Measurements from ENCODE around the gene SUPT6H.
"Not testable (repeated sequence)": the region's sequence is repeated elsewhere in the genome, so short reads cannot be mapped to it uniquely, and the experiment has no call there.

SUPT6H gene

DNA sequence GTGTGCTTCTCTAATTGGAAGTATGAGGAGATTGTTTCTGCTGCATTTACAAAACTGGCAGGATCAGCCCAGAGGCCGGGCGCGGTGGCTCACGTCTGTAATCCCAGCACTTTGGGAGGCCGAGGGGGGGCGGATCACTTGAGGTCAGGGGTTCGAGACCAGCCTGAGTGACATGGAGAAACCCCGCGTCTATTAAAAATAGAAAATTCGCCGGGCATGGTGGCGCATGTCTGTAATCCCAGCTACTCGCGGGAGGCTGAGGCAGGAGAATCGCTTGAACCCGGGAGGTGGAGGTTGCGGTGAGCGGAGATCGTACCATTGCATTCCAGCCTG is 59.0 kb downstream of the SUPT6H start:
- not testable (repeated sequence) for DNase-seq

DNA sequence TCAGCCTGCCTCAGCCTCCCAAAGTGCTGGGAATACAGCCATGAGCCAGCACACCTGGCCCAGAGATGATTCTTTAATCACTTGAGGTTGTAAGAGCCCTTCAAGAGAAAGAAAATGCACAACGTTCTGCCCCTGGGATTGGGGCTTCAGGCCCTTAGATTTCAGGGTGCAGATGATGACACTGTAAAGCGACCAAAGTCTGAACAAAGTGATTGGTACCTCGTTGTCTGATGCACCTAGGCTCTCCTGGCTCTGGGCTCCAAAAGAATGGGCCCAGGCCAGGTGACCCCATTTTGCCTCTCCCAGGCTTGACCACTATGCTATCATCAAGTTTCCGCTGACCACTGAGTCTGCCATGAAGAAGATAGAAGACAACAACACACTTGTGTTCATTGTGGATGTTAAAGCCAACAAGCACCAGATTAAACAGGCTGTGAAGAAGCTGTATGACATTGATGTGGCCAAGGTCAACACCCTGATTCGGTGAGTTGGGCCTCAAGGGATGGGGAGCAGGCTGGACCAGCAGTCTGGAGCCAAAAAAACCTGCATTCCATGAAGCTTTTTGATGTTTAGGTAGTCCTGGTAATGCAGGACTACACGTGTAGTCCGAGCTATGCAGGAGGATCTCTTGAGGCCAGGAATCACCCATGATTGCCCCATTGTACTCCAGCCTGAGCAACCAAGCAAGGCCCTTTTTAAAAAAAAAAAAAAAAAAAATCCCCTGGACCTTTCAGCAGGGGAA is 60.6 kb downstream of the SUPT6H start:
- DNase-seq: no peak

DNA sequence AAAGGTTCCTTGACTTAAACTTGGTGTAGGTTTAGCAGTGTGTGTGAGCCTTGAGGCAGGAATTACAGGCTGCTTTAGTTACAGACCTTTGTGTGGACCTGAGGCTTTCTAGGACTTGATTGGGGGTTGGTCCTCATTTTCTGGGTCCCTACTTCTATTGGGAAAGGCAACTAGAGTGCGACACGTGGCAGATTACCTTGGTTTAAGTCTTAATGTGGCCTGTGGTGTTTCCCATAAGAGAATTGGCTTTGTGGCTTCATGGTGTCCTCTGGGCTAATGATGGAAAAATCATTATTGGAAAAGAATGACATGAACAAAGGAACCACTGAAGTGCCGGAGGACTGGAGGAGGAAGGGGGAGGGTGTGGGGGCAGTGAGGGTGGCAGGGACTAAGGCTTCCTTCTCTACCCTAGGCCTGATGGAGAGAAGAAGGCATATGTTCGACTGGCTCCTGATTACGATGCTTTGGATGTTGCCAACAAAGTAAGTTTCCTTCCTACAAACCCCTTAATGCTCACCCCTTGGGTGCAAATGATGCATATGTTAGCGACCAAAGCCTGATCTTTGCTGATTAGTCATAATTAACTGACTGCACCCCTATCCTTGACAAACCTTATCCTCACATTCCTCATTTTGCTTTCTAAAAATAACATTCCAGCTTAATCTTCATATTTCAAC is 61.3 kb downstream of the SUPT6H start:
- no peak for DNase-seq

DNA sequence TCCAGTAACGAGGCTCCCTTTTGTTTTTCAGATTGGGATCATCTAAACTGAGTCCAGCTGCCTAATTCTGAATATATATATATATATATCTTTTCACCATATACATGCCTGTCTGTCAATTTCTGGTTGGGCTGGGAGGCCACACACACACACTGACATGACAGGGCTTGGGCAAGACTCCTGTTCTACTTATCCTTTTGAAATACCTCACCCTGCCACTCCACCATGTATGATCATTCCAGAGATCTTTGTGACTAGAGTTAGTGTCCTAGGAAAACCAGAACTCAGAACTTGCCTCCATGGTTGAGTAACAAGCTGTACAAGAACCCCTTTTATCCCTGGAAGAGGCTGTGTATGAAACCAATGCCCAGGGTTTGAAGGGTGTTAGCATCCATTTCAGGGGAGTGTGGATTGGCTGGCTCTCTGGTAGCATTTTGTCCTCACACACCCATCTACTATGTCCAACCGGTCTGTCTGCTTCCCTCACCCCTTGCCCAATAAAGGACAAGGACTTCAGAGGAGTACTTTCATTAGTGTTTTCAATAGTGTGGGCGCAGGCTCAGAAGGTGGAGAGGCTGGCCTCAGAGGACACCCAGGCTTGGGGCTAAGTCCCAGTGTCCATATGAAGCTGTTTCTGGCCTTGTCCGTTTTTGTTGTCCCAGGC is 62.0 kb downstream of the SUPT6H start:
- DNase-seq: not testable (repeated sequence)

DNA sequence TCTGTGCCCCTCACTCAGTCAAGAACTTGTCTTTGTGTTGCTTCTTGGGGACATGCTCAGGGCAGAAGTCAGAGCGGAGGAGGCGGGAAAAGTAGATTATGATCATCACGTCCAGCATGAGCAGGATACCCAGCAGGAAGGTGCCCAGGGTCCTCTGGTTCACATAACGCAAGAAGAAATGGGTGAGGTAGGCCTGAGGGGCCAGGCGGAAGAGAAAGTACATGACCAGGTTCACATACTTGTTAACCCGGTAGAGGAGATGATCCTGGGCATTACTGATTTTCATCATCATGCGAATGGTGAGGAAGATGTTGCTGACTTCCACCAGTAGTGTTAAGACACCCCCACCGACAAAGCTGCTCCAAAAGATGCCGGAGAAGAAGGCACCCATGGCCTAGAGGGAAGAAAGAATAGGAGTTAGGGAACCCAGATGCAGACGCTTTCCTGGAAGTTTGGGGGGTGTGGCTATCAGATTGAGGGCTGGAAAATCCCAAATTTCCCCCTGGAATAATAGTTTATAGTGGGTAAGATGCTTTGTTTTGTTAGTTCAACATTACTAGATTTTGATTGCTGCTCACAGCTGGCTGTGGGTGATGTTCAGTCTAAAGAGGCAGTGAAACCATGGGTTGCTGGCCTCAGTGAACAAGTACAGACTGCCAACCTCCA is 62.6 kb downstream of the SUPT6H start:
- DNase-seq: no peak

DNA sequence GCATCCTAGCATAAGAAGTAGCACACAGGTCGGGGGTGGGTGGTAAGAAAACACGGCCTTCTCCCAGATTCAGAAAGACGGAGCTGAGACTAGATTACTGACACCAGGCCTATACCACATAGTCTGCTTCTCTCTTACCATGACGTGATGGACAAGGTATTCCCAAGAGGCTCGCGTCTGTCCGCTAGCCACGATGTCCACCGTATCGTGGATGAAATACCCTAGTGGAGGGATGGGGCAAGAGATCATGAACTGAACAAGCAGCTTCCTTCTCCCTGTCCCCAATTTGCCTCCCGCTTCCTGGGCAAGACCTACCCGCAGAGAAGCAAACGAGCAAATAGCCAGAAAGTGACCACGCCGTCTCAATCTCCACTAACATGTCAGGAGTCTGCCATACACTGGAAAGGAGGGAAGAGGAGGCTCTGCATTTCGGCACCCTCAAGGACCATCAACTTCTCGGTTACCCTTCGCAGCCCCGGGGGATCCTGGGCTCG is 63.2 kb downstream of the SUPT6H start:
- DNase-seq: peak; percentile 24 to 35

DNA sequence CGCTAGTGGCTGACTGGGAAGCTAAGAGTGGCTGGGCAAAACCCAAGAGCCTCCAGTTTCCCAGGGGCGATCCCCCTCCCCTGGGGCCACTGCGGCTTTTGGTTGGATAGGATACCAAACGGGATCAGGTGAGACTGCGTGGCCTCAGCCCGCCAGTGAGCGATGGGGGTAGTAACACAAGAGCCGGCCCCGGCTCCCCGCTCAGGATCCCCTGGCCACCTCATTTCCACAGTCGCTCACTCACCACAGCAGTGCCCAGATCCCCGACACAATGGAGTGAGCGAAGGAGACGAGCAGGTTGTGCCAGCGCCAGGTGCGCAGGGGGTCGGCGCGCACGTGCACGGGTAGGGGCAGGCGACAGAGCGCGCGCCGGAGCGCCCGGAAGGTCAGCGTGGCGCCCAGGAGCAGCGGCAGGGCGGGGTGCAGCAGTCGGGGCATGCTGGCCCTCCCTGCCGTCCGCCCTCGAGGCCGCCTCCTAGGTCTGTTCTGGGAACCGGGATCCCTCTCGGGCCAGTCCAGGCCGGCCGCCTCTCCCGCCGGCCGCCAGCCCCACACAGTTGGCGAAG is 63.7 kb downstream of the SUPT6H start:
- peak; percentile 68 to 75 for DNase-seq

DNA sequence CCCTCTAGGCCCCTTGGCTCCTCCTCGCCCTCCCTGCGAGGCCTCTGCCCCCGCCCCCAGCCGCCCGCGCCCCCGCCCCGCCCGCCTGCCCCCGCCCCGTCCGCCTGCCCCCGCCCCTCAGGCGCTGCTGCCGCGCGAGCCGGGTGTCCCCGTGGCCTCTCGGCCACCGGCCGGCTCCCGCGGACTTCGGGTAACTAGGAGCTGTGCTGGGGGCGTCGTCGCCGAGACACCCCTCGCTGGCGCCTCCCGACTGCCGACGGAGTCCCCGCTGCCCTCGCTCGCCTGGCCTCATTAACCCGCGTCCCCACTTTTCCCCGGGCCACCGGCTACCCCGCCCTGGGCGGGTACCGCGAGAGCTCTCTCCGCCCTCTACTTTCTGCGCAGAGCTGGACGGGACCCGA is 64.2 kb downstream of the SUPT6H start, which contains the start of gene TLCD1:
Gene TLCD1 (minus strand): TSS at position 8 of the 401 bp plus-strand sequence. CDS start 136 bp downstream, outside the sequence.
- DNase-seq: peak; percentile 59 to 74

DNA sequence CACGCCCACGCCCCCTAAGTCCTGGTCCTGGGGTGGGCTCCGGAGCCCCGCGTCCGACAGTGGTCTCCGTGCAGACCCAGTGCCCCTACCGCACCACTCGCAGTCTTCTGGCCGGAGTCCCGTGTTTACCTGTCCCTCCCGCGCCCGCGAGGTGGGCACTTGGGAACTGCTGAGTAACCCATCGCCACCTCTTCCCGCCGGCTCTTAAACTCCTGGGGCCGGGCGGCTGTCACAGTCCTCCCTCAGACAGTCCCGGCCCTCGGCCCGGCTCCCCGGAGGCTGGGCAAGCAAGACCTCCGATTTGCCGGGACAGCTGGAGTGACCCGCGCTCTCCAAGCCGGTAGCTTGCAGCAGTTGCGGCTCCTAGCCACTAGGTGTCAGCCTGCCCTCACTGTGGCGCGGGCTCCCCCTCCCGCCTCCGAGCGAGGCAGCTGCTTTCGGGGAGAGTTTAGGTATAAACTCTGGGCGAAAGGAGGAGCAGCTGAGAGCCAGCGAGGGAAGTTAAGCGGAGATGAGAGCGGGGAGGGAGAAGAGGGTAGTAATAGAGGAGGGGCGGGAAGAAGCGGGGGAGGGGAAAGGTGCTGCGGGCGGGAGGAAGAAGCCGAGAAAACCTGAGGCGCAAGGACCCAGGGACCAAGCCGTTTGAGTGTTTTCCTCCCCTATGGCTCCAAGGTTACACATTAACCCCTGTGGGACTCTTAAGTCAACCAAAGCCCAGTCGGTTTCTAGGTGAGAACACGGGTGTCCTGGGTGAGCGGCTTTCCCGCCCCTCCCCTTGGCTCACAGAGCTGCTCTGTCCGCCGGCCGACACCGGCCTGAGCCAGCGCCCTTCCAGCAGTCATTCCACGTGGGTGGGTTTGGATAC is 64.9 kb downstream of the SUPT6H start:
- peak; percentile 86 to 95 for DNase-seq

DNA sequence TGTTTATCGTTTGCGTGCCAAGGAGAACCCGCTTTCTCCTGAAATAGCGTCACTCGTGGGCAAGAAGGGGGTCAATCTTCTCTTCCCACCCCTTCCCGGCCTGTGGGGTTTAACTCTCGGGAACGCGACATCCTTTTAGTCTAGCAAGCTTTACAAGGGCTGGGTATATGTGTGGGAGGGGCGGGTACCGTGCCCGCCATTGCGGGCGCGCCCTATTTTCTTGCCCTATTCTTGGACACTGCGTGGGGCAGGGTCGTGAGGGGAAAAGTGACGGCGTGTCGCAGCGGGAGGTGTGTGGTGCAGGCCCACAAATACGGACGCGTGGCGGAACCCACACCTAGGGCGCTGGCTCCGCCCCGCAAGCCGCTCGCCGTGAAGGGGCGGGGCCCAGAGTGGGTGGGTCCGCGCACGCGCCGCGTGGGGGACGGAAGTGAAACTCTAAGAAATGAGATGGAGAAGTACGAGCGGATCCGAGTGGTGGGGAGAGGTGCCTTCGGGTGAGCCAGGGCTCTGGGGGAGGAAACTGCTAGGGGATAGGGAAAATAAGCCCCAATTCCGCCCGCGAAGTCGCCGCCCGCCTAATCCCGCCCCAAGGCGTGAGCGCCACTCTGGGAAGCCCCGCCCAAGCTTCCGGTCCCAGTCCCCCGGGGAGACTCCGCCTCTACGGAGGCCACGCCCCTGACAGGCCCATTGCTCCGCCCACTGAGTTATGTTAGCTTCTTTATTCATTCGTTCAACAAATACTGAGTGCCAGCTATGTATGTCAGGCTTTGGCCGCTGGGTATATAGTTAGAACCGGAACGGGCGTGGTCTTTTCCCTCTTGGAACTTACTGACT is 66.6 kb downstream of the SUPT6H start, which contains the start of gene NEK8:
Gene NEK8 (plus strand): TSS at position 425 of the 837 bp plus-strand sequence. CDS start 26 bp downstream, at position 451.
- peak; percentile 86 for DNase-seq

DNA sequence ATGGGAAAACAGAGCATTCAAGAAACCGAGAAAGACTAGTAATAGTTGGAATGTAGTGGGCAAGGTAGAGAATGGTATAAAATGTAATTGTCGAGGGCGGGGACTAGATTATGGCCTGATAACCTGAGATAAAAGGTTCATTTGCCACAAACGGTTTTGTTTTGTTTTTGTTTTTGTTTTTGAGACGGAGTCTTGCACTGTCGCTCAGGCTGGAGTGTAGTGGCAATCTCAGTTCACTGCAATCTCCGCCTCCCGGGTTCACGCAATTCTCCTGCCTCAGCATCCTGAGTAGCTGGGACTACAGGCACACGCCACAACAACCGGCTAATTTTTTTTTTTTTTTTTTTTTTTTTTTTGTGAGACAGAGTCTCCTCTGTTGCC is 67.9 kb downstream of the SUPT6H start:
- DNase-seq: no peak

DNA sequence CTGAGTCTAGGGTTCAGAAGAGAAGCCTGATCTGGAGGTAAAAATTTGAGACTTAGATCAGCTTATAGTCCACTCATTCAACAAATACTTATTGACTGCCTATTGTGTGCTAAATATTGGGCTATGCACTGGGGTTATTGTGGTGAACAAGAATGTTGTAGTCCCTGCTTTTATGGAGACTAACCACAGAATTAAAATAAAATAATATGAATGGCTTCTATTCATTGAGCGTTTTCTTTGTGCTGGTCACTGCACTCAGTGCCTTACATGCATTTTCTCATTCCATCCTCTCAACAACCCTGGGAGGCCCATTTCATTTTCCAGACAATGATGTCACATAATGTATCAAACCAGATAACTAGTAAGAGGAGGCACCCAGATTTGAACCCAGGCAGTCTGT is 71.3 kb downstream of the SUPT6H start:
- DNase-seq: no peak

DNA sequence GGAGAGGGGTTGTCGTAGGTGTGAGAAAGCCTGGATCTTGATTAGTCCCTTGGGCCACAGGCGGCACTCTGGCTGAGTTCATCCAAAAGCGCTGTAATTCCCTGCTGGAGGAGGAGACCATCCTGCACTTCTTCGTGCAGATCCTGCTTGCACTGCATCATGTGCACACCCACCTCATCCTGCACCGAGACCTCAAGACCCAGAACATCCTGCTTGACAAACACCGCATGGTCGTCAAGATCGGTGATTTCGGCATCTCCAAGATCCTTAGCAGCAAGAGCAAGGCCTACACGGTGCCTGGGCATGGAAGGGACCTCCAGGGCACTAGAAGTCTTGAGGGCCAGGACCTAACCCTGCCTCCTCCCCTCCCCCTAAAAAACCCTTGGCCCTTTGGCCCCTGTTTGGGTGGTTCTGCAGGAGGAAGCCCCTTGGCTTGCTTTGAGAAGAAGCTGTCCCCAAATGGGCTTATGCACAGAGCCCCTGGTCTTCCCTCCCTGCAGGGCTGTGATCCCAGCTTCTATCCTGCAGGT is 72.8 kb downstream of the SUPT6H start:
- DNase-seq: no peak

DNA sequence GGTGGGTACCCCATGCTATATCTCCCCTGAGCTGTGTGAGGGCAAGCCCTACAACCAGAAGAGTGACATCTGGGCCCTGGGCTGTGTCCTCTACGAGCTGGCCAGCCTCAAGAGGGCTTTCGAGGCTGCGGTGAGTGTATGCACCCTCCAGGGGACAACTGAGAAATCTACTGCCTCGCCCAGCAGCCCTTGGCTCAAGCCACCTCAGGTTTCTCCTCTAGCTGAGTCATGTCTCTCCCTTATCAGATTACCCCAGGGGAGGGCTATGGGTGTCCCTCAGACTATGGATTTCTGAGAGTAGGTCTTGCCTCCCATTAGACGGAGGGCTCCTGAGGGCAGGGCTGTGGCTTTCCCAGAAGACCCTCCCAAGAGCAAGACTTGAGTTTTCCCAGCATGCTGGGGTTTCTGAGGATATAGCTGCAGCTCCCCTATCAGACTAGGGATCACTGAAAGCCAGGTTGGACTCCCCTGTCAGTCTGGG is 73.3 kb downstream of the SUPT6H start:
- DNase-seq: no peak

DNA sequence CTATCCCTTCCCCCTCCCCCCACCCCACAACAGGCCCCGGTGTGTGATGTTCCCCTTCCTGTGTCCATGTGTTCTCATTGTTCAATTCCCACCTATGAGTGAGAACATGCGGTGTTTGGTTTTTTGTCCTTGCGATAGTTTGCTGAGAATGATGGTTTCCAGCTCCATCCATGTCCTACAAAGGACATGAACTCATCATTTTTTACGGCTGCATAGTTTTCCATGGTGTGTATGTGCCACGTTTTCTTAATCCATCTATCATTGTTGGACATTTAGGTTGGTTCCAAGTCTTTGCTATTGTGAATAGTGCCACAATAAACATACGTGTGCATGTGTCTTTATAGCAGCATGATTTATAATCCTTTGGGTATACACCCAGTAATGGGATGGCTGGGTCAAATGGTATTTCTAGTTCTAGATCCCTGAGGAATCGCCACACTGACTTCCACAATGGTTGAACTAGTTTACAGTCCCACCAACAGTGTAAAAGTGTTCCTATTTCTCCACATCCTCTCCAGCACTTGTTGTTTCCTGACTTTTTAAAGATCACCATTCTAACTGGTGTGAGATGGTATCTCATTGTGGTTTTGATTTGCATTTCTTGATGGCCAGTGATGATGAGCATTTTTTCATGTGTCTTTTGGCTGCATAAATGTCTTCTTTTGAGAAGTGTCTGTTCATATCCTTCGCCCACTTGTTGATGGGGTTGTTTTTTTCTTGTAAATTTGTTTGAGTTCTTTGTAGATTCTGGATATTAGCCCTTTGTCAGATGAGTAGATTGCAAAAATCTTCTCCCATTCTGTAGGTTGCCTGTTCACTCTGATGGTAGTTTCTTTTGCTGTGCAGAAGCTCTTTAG is 74.1 kb downstream of the SUPT6H start:
- DNase-seq: not testable (repeated sequence)

DNA sequence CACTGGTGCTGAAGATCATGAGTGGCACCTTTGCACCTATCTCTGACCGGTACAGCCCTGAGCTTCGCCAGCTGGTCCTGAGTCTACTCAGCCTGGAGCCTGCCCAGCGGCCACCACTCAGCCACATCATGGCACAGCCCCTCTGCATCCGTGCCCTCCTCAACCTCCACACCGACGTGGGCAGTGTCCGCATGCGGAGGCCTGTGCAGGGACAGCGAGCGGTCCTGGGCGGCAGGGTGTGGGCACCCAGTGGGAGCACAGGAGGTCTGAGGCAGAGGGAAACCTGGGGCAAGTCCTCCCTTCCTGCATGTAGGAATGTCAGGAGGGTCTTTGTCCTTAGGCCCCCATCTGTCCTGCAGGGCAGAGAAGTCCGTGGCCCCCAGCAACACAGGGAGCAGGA is 75.3 kb downstream of the SUPT6H start:
- no peak for DNase-seq

DNA sequence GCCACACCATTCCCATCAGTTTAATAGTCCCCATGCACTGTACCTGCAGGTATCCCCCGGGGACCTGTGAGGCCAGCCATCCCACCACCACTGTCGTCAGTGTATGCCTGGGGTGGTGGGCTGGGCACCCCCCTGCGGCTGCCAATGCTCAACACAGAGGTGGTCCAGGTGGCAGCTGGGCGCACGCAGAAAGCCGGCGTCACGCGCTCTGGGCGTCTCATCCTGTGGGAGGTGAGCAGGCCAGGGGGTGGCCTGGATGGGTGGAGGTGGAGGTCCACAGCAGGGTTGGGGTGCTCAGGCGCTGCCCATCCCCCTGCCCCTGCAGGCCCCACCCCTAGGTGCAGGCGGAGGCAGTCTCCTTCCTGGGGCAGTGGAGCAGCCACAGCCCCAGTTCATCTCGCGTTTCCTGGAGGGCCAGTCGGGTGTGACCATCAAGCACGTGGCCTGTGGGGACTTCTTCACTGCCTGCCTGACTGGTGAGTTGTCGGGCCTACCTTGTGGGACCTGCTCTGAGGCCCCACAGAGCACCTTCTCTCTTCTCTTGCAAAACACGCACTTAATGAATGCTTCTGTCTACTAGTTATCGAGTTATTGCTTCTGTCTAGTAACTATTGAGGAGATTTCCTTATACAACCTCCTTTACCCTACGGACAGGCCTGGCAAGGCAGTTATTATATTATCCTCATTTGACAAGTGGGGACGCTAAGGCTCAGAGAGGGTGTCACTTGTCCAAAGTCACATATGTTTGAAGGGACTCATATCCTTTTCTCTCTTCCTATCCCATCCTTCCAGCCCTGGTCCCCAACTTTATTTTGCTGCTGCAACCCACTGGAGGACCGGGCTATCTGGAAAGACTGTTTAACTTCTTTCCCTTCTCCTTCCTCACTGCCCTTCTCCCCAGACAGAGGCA is 76.0 kb downstream of the SUPT6H start:
- no peak for DNase-seq

DNA sequence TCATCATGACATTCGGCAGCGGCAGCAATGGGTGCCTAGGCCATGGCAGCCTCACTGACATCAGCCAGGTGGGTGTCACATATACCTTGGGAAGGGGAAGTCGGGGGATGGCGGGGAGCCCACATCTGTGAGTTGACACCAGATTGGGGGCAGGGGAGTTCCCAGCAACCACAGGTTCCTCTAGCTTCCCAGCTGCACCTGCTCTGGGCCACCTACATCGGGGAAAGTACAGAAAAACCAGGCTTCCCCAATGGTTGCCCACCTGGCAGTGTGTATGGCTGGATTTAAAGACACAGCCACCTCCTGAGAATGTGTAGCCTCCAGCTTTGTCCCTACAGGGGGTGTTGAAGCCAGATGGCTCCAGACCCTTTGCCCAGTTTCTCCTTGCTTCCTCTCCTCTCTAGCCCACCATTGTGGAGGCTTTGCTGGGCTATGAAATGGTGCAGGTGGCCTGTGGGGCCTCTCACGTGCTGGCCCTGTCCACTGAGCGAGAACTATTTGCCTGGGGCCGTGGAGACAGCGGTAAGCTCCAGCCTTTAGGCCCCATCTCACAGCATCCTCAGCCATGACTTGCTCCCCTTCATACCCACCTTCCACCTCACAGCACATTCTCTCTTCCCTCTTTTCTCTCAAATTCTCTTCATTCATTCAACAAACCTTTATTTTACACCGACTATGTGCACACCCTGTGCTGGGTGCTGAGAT is 76.8 kb downstream of the SUPT6H start:
- no peak for DNase-seq
